SK-N-SH (cell line): Measurements from ENCODE around the gene UQCR11. TPM values are rescaled to one million over a fixed set of nuclear protein-coding genes. Genes with fewer than 3 reads are reported as not detected.

Experiments used
- CTCF ChIA-PET: fragments of 300-600, 350-600 bp; formaldehyde crosslinking; extraction: SDS; loops from one replicate; lab custom pipeline; 2021; lab: Yijun Ruan, JAX
- POLR2A ChIA-PET: fragments of 350-600 bp; sonication (Branson Sonifier 250); formaldehyde crosslinking; extraction: SDS; loops from one replicate; lab custom pipeline; 2020; ENCODE audit warnings: antibody characterized with exemption, inconsistent platforms; lab: Yijun Ruan, JAX
- DNase-seq: peaks from one replicate; pipeline ENCODE4 v3.0.0; 2012
- H2AFZ ChIP-seq: fragments of 200-600 bp; sonication (generic); 2 replicates; pipeline ENCODE4 v1.8.1; 2016; ENCODE audit warnings: antibody characterized with exemption, mild to moderate bottlenecking, low read depth
- H3F3A ChIP-seq: fragments of 200-600 bp; sonication (generic); replicated peaks from 2 replicates; pipeline ENCODE3; 2016; ENCODE audit warnings: antibody characterized with exemption, mild to moderate bottlenecking; ENCODE audit not compliant: insufficient read depth
- H3K27ac ChIP-seq, 2 experiments: fragments of 200-500 bp in 1 of 2; fragments of 200-600 bp in 1 of 2; sonication (Bioruptor generic) in 1 of 2; sonication (generic), shearing (Covaris generic) in 1 of 2; 2 replicates each; pipeline versions ENCODE4 v1.5.1 to v1.6.1; 2014 to 2016; ENCODE audit warnings: low read depth in 2 of 2, inconsistent platforms in 1 of 2, low read length in 1 of 2, mild to moderate bottlenecking in 1 of 2, mixed read lengths in 1 of 2
- H3K27me3 ChIP-seq: fragments of 200-600 bp; sonication (generic), shearing (Covaris generic); 2 replicates; pipeline ENCODE4 v1.6.1; 2016; ENCODE audit warnings: mixed run types; ENCODE audit not compliant: insufficient read depth
- H3K36me3 ChIP-seq, 2 experiments: fragments of 200-500 bp in 1 of 2; fragments of 200-600 bp in 1 of 2; sonication (Bioruptor generic) in 1 of 2; sonication (generic) in 1 of 2; replicated peaks in 1 of 2; 2 replicates each; pipeline versions ENCODE3 to v1.5.1; 2014 to 2016; ENCODE audit warnings: low read length in 1 of 2, mild to moderate bottlenecking in 1 of 2; ENCODE audit not compliant: insufficient read depth in 2 of 2, control insufficient read depth in 1 of 2
- H3K4me1 ChIP-seq, 2 experiments: fragments of 200-500 bp in 1 of 2; fragments of 200-600 bp in 1 of 2; sonication (Bioruptor generic) in 1 of 2; sonication (generic), shearing (Covaris generic) in 1 of 2; 2 replicates each; pipeline versions ENCODE4 v1.5.1 to v1.6.1; 2014 to 2016; ENCODE audit warnings: low read depth in 1 of 2, low read length in 1 of 2, mixed run types in 1 of 2; ENCODE audit not compliant: insufficient read depth in 2 of 2, control insufficient read depth in 1 of 2
- H3K4me2 ChIP-seq: fragments of 200-600 bp; sonication (generic), shearing (Covaris generic); 2 replicates; pipeline ENCODE4 v1.6.1; 2017; ENCODE audit warnings: mixed run types
- H3K4me3 ChIP-seq, 2 experiments: fragments of 200-500 bp in 1 of 2; fragments of 200-600 bp in 1 of 2; sonication (Bioruptor generic) in 1 of 2; sonication (generic), shearing (Covaris generic) in 1 of 2; 2 replicates each; pipeline versions ENCODE4 v1.5.1 to v1.8.1; 2014 to 2016; ENCODE audit warnings: low read depth in 2 of 2, inconsistent platforms in 1 of 2, low read length in 1 of 2, mild to moderate bottlenecking in 1 of 2, mixed read lengths in 1 of 2, moderate library complexity in 1 of 2
- H3K79me2 ChIP-seq: fragments of 200-600 bp; sonication (generic); 2 replicates; pipeline ENCODE4 v1.8.1; 2017; ENCODE audit warnings: mild to moderate bottlenecking; ENCODE audit not compliant: insufficient read depth
- H3K9ac ChIP-seq: fragments of 200-600 bp; sonication (generic); 2 replicates; pipeline ENCODE4 v1.6.1; 2017; ENCODE audit warnings: mixed run types
- H3K9me2 ChIP-seq: fragments of 200-600 bp; sonication (generic); 2 replicates; pipeline ENCODE4 v1.6.1; 2017; ENCODE audit warnings: mixed run types
- H3K9me3 ChIP-seq: fragments of 200-600 bp; sonication (generic); 2 replicates; pipeline ENCODE4 v1.6.1; 2017; ENCODE audit warnings: mixed run types, mild to moderate bottlenecking, moderate library complexity
- H4K20me1 ChIP-seq: fragments of 200-600 bp; sonication (generic); 2 replicates; pipeline ENCODE4 v1.6.1; 2017; ENCODE audit warnings: mild to moderate bottlenecking, mixed run types; ENCODE audit not compliant: insufficient read depth
- CHD2 ChIP-seq: fragments of 150-350 bp; IDR thresholded peaks from 2 replicates; pipeline ENCODE4 v1.6.1; 2018; ENCODE audit warnings: low read length; ENCODE audit not compliant: partially characterized antibody
- FOSL2 ChIP-seq: IDR thresholded peaks from 2 replicates; pipeline ENCODE4 v1.4.0; 2012; ENCODE audit warnings: low read depth, mild to moderate bottlenecking, moderate library complexity, borderline replicate concordance
- FOXJ3 ChIP-seq: sonication (generic); formaldehyde crosslinking; IDR thresholded peaks from 2 replicates; pipeline ENCODE4 v1.5.1; 2020; ENCODE audit warnings: mild to moderate bottlenecking, missing genetic modification reagents
- IRF3 ChIP-seq: fragments of 150-350 bp; IDR thresholded peaks from 2 replicates; pipeline ENCODE4 v1.6.1; 2016; ENCODE audit warnings: mild to moderate bottlenecking, low read depth, low read length
- JUND ChIP-seq: IDR thresholded peaks from 2 replicates; pipeline ENCODE4 v1.4.0; 2012
- NFIC ChIP-seq: IDR thresholded peaks from 2 replicates; pipeline ENCODE4 v1.4.0; 2012; ENCODE audit warnings: borderline replicate concordance
- RAD21 ChIP-seq: IDR thresholded peaks from 2 replicates; pipeline ENCODE4 v1.6.1; 2012; ENCODE audit warnings: mild to moderate bottlenecking, low read length
- RCOR1 ChIP-seq: fragments of 150-350 bp; IDR thresholded peaks from 2 replicates; pipeline ENCODE4 v1.6.1; 2017; ENCODE audit warnings: antibody characterized with exemption, low read length
- SIN3A ChIP-seq: IDR thresholded peaks from 2 replicates; pipeline ENCODE4 v1.6.1; 2012; ENCODE audit warnings: low read depth, mild to moderate bottlenecking, low read length, moderate library complexity, borderline replicate concordance
- TAF1 ChIP-seq: IDR thresholded peaks from 2 replicates; pipeline ENCODE4 v1.6.1; 2012; ENCODE audit warnings: low read depth, mild to moderate bottlenecking, low read length, moderate library complexity, borderline replicate concordance
- TCF12 ChIP-seq: IDR thresholded peaks from 2 replicates; pipeline ENCODE4 v1.4.0; 2012
- WGBS: methylation state at CpG from one replicate; pipeline ENCODE4 v1.1.6; 2017; ENCODE audit warnings: low lambda C conversion rate; 5-methylcytosine and 5-hydroxymethylcytosine counted together
- polyA plus RNA-seq, 3 experiments: library from polyadenylated mRNA; depleted of rRNA; stranded (reverse); fragments of >200 nt; gene quantifications; 2 replicates each; pipeline ENCODE4 v1.2.3, GENCODE V29; 2012
- TF ChIP-seq, protein P1 (sequence below): IDR thresholded peaks from 2 replicates; pipeline ENCODE4 v1.4.0; 2012; ENCODE audit warnings: low read depth, borderline replicate concordance
- TF ChIP-seq, protein P2 (sequence below): IDR thresholded peaks from 2 replicates; pipeline ENCODE4; 2012
- TF ChIP-seq, protein P3 (sequence below): IDR thresholded peaks from 2 replicates; pipeline ENCODE4 v1.4.0; 2012; ENCODE audit warnings: low read depth
- TF ChIP-seq, protein P4 (sequence below): fragments of 150-350 bp; IDR thresholded peaks from 2 replicates; pipeline ENCODE4 v1.6.1; 2017; ENCODE audit warnings: antibody characterized with exemption, low read length, low read depth, borderline replicate concordance
- TF ChIP-seq, protein P5 (sequence below): IDR thresholded peaks from 2 replicates; pipeline ENCODE4 v1.4.0; 2012; ENCODE audit warnings: low read depth, borderline replicate concordance

The UQCR11 gene
- polyA plus RNA-seq, 1 of the 3 experiments (the other 2 are of a cell fraction): 372 TPM

- 91% methylated on average over 14 of the region's 17 CpGs for WGBS
- Histone ChIP-seq H3K9me3 (no peaks in the 10 kb centered on the region), H3K9ac (no peak overlapping the region), H3K79me2 (peaks cover 6% of the 10 kb centered on the region; the same call in 1 of the 2 replicates), H3K36me3 (no peaks in the 10 kb centered on the region), H3K27me3 (no peaks in the 10 kb centered on the region), H3F3A (peaks cover 4% of the 10 kb centered on the region), H3K4me1 (no peaks in the 10 kb centered on the region; a peak in 1 of 4 replicates), H3K4me3 (no peak overlapping the region), H2AFZ (no peak overlapping the region), H3K27ac (no peak overlapping the region), H3K4me2 (no peak overlapping the region), H3K9me2 (no peaks in the 10 kb centered on the region), H4K20me1 (peaks cover 10% of the 10 kb centered on the region; the same call in 1 of the 2 replicates)
- ChIA-PET POLR2A (no interaction called here), CTCF (interaction anchor here (0.6 to 1.9 kb wide), 10 partner anchors 11 to 275 kb away, joined by 3 to 5 read pairs (median 4); no protein-coding TSS in a partner anchor)
- no peak for DNase-seq
- TF ChIP-seq, protein P1, sequence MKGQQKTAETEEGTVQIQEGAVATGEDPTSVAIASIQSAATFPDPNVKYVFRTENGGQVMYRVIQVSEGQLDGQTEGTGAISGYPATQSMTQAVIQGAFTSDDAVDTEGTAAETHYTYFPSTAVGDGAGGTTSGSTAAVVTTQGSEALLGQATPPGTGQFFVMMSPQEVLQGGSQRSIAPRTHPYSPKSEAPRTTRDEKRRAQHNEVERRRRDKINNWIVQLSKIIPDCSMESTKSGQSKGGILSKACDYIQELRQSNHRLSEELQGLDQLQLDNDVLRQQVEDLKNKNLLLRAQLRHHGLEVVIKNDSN: no peak
- TF ChIP-seq TAF1 (no peak), RCOR1 (no peak), SIN3A (no peak), JUND (no peak), TCF12 (no peak), RAD21 (no peak), NFIC (no peak), FOXJ3 (no peak), IRF3 (no peak), CHD2 (no peak), FOSL2 (no peak)
- TF ChIP-seq, protein P2, sequence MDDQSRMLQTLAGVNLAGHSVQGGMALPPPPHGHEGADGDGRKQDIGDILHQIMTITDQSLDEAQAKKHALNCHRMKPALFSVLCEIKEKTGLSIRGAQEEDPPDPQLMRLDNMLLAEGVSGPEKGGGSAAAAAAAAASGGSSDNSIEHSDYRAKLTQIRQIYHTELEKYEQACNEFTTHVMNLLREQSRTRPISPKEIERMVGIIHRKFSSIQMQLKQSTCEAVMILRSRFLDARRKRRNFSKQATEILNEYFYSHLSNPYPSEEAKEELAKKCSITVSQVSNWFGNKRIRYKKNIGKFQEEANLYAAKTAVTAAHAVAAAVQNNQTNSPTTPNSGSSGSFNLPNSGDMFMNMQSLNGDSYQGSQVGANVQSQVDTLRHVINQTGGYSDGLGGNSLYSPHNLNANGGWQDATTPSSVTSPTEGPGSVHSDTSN: no peak
- TF ChIP-seq, protein P3, sequence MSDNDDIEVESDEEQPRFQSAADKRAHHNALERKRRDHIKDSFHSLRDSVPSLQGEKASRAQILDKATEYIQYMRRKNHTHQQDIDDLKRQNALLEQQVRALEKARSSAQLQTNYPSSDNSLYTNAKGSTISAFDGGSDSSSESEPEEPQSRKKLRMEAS: no peak
- TF ChIP-seq, protein P4, sequence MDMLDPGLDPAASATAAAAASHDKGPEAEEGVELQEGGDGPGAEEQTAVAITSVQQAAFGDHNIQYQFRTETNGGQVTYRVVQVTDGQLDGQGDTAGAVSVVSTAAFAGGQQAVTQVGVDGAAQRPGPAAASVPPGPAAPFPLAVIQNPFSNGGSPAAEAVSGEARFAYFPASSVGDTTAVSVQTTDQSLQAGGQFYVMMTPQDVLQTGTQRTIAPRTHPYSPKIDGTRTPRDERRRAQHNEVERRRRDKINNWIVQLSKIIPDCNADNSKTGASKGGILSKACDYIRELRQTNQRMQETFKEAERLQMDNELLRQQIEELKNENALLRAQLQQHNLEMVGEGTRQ: no peak
- TF ChIP-seq, protein P5, sequence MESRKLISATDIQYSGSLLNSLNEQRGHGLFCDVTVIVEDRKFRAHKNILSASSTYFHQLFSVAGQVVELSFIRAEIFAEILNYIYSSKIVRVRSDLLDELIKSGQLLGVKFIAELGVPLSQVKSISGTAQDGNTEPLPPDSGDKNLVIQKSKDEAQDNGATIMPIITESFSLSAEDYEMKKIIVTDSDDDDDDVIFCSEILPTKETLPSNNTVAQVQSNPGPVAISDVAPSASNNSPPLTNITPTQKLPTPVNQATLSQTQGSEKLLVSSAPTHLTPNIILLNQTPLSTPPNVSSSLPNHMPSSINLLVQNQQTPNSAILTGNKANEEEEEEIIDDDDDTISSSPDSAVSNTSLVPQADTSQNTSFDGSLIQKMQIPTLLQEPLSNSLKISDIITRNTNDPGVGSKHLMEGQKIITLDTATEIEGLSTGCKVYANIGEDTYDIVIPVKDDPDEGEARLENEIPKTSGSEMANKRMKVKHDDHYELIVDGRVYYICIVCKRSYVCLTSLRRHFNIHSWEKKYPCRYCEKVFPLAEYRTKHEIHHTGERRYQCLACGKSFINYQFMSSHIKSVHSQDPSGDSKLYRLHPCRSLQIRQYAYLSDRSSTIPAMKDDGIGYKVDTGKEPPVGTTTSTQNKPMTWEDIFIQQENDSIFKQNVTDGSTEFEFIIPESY: no peak
Observed at GRCh38 chr19:1551068-1552040, 53.9 kb downstream of the UQCR11 start.
